H4 (cell line): Measurements from ENCODE around the gene NHEJ1. TPM values are rescaled to one million over a fixed set of nuclear protein-coding genes. Genes with fewer than 3 reads are reported as not detected.

Experiments used
- DNase-seq: peaks from one replicate; pipeline ENCODE4 v3.0.0-alpha.2; 2015; ENCODE audit warnings: low spot score
- total RNA-seq: library from RNA; depleted of rRNA; stranded (reverse); fragments of >200 nt; shearing (Covaris generic); gene quantifications from 2 replicates; pipeline ENCODE4 v1.2.3, GENCODE V29; 2014

NHEJ1 gene
- total RNA-seq, 1 experiment from 2014 or later: 27.4 TPM

- no peak for DNase-seq
Measured at GRCh38 chr2:219123356-219124135, 37.1 kb downstream of the NHEJ1 start.

GRCh38 chr2:219122202-219122980, 38.2 kb downstream of the NHEJ1 start:
- DNase-seq: no peak

GRCh38 chr2:219120082-219120481, 40.5 kb downstream of the NHEJ1 start:
- no peak for DNase-seq

- peak; percentile 33 for DNase-seq
Measured at GRCh38 chr2:219119422-219120043, 41.1 kb downstream of the NHEJ1 start.

- DNase-seq: no peak
Measured at GRCh38 chr2:219118504-219118903, 42.1 kb downstream of the NHEJ1 start.

- no peak for DNase-seq
Measured at GRCh38 chr2:219116776-219117646, 43.6 kb downstream of the NHEJ1 start.

GRCh38 chr2:219112651-219113338, 47.8 kb downstream of the NHEJ1 start:
- no peak for DNase-seq

GRCh38 chr2:219112062-219112406, 48.6 kb downstream of the NHEJ1 start:
- no peak for DNase-seq

- no peak for DNase-seq
Measured at GRCh38 chr2:219111375-219112061, 49.1 kb downstream of the NHEJ1 start.

GRCh38 chr2:219109471-219109870, 51.1 kb downstream of the NHEJ1 start:
- DNase-seq: no peak

- no peak for DNase-seq
Measured at GRCh38 chr2:219107758-219108157, 52.9 kb downstream of the NHEJ1 start.

- DNase-seq: no peak
Measured at GRCh38 chr2:219106251-219106650, 54.4 kb downstream of the NHEJ1 start.

- DNase-seq: peak; percentile 36
Measured at GRCh38 chr2:219104107-219105035, 56.2 kb downstream of the NHEJ1 start.

- no peak for DNase-seq
Measured at GRCh38 chr2:219099329-219099728, 61.3 kb downstream of the NHEJ1 start.

GRCh38 chr2:219095406-219095935, 65.1 kb downstream of the NHEJ1 start:
- DNase-seq: no peak

GRCh38 chr2:219094171-219094570, 66.4 kb downstream of the NHEJ1 start:
- DNase-seq: no peak

- DNase-seq: no peak
Measured at GRCh38 chr2:219090436-219091299, 69.9 kb downstream of the NHEJ1 start.

- DNase-seq: no peak
Measured at GRCh38 chr2:219089330-219089729, 71.3 kb downstream of the NHEJ1 start.
